T-helper 2 cell treated with Interferon-gamma antibody and Interleukin-4, amounts not matched to agents 100 ng/mL and 5 ng/mL, for 36 hours (primary cell): ENCODE data around the gene CTU2. TPM values are rescaled to one million over a fixed set of nuclear protein-coding genes. Genes with fewer than 3 reads are reported as not detected.

Experiments used
- intact Hi-C: fragments of 100-400 bp; cut with micrococcal nuclease; formaldehyde crosslinking; loops from one replicate; pipeline ENCODE4 v1.15.1; 2023
- total RNA-seq: library from RNA; stranded (reverse); gene quantifications from 2 replicates; pipeline ENCODE4 v1.2.3, GENCODE V29; 2022

CTU2 gene
- total RNA-seq, 1 donor from 2014 or later, result 30.5 TPM

DNA sequence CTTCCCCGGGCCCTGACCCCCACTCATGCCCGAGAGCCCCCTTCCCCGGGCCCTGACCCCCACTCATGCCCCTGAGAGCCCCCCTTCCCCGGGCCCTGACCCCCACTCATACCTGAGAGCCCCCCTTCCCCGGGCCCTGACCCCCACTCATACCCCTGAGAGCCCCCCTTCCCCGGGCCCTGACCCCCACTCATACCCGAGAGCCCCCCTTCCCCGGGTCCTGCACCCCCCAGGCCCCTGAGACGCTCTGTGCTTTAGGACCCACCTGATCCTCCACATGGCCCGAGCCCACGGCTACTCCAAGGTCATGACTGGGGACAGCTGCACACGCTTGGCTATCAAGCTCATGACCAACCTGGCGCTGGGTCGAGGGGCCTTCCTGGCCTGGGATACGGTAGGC lies 6.8 kb downstream of the CTU2 start:
- intact Hi-C loops, result no loop called here

DNA sequence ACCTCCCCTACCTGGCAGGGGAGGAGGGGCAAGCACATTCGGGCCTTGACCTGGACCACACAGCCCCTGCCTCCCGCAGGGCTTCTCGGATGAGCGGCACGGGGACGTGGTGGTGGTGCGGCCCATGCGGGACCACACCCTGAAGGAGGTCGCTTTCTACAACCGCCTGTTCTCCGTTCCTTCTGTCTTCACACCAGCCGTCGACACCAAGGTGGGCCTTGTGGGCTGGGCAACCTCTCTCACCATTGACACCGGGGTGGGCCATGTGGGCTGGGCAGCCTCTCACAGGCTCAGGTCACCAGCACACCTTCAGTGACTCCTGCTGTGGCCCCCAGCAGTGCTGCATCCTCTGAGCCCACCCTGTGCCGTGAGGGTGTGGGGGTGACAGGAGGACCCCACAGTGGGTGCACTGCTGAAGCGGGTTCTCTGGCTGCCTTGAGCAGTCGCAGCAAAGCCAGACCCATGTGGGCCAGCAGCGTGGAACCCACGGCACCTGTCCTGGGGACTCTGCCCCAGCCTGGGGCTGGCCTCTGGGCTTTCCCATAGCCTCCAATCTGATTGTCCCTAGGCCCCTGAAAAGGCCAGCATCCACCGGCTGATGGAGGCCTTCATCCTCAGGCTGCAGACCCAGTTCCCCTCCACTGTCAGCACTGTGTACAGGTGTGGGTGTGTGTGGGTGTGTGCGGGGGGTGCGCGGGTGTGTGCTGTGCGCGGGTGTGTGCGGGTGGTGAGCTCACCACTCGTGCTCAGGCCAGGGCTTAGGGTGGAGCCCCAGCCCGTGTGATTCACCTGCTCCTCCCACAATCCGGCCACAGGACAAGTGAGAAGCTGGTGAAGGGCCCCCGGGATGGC lies 7.5 kb downstream of the CTU2 start:
- intact Hi-C loops, result no loop called here

DNA sequence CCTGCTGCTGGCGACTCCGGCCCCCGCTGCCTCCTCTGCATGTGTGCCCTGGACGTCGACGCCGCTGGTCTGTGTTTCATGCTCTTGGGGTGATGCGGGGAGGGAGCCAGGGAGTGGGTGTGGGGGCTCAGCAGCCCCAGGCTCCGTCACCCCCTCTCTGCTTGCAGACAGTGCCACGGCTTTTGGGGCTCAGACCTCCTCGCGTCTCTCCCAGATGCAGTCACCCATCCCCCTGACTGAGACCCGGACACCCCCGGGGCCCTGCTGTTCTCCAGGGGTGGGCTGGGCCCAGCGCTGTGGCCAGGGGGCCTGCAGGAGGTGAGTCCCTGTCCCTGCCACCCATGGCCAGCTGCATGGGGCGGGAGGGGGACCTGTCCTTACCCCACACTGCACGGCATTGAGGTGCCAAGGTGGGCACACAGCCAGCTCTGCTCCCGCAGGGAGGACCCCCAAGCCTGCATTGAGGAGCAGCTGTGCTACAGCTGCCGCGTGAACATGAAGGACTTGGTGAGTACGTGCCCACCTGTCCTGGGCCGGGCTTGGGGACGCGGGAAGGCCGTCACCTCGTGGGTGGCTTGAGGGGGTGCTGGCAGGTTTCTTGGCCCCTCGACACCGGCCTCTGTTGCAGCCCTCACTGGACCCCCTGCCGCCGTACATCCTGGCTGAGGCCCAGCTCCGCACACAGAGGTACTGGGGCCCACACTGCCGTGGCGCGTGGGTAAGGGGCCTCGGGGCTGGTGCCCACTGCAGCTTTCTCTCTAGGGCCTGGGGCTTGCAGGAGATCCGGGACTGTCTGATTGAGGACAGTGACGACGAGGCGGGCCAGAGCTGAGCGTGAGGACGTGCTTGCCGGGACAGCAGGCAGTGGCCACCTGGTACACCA lies 8.4 kb downstream of the CTU2 start:
- intact Hi-C loops, result no loop called here

GRCh38 chr16:88715312-88716190 lies 9.2 kb downstream of the CTU2 start:
- intact Hi-C loops, result no loop called here

GRCh38 chr16:88716201-88716600 lies 9.9 kb downstream of the CTU2 start:
- intact Hi-C loops, result no loop called here

GRCh38 chr16:88716601-88717001 lies 10.3 kb downstream of the CTU2 start:
- intact Hi-C loops, result no loop called here

- intact Hi-C loops, result no loop called here
These were observed 11.9 kb downstream of the CTU2 start for GRCh38 chr16:88718178-88718577.

- intact Hi-C loops, result no loop called here
These were observed 13.1 kb downstream of the CTU2 start for GRCh38 chr16:88719267-88719932.

GRCh38 chr16:88719933-88720296 lies 13.6 kb downstream of the CTU2 start:
- intact Hi-C loops, result no loop called here

DNA sequence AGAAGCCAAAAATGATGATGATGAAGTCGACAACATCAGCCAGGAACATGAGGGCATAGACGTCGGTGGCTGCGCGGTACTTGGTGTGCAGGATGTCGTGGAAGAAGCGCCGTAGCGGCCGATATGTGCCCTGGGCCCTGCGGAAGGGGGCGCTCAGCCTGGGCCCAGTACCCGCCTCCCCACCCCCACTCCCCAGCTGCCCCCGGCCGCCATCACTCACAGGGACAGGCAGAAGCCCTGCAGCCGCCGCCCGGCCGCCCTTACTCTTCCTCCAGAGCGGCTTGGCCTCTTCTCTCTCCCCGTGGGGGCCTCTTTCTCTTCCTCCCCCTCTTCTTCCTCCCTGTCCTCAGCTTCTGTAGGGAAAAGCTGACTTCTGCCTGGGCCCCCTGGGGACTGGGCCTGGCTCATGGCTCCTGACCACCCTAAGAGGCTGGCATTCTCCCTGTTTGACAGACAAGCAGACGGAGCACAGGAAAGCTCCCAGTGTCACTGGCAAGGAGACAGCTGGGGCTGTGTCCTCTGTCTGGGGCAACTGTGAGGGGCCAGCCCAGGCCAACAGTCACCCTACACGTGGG lies 14.2 kb downstream of the CTU2 start:
- intact Hi-C loops, result no loop called here

GRCh38 chr16:88721236-88721635 lies 14.9 kb downstream of the CTU2 start:
- intact Hi-C loops, result no loop called here

- intact Hi-C loops, result no loop called here
These were observed 15.8 kb downstream of the CTU2 start for GRCh38 chr16:88721815-88722755.

DNA sequence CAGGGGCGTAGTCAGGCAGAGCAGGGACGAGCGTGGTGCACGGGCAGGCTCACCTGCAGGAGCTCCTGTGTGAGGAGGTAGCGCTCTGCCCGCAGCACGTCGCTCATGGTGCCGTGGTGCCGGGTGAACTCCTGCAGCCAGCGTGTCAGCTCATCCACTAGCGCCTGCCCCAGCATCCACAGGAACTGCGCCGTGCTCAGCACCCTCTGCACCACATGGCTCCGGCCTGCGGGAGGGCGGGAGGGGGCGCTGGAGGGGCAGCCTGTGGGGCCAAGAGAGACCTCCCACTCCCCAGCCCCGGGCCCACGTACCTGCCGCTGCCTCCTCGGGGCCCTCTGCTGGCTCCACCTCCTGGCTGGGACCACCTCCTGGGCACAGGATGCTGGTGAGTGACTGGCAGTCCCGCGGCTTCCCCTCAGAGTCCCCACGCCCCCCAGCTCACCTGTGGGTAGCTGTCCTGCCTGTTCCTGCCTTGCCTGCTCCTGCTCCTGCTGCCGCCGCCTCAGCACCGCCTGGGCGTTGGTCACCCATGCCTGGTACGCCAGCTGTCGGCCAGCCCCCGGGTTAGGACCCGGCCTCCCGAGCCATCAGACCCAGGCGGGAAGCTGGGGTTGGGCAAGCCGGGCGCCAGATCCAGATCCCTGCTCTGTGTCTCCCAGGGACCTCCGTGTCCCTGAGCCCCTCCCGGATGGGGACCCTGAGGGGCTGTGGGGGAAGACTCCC lies 16.6 kb downstream of the CTU2 start:
- intact Hi-C loops, result no loop called here

DNA sequence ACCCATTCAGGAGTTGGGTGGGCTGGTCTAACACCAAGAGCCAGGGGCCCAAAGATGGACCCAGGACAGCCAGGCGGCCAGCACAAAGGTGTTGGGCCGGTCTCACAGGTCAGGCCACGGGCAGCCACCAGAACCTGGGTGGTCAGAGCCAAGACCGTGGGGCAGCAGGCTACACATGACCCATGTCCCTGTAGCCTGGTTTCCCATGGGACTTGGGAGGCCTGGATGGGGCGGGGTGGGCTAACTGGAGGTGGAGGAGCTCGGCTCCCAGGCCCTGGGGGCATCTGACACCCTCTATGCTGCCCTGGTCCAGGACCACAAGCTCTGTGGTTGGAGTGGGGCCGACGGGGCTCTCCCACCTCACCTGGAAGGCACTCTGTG lies 17.2 kb downstream of the CTU2 start:
- intact Hi-C loops, result no loop called here

- intact Hi-C loops, result no loop called here
These were observed 17.6 kb downstream of the CTU2 start for GRCh38 chr16:88723911-88724310.

- intact Hi-C loops, result no loop called here
These were observed 18.7 kb downstream of the CTU2 start for GRCh38 chr16:88724855-88725555.

GRCh38 chr16:88725609-88726407 lies 19.5 kb downstream of the CTU2 start:
- intact Hi-C loops, result no loop called here
